AG09319 (cell line): ENCODE results near the gene ZNF18.

ENCODE experiments used
- DNase-seq: peaks from one replicate; pipeline ENCODE4 v3.0.0-alpha.2; 2010; ENCODE audit warnings: low read depth; ENCODE audit errors: extremely low read depth
- CTCF ChIP-seq: IDR thresholded peaks from 2 replicates; pipeline ENCODE4 v1.5.1; 2011; ENCODE audit warnings: low read depth, mild to moderate bottlenecking, inconsistent platforms, low read length, moderate library complexity

ZNF18 gene

DNA sequence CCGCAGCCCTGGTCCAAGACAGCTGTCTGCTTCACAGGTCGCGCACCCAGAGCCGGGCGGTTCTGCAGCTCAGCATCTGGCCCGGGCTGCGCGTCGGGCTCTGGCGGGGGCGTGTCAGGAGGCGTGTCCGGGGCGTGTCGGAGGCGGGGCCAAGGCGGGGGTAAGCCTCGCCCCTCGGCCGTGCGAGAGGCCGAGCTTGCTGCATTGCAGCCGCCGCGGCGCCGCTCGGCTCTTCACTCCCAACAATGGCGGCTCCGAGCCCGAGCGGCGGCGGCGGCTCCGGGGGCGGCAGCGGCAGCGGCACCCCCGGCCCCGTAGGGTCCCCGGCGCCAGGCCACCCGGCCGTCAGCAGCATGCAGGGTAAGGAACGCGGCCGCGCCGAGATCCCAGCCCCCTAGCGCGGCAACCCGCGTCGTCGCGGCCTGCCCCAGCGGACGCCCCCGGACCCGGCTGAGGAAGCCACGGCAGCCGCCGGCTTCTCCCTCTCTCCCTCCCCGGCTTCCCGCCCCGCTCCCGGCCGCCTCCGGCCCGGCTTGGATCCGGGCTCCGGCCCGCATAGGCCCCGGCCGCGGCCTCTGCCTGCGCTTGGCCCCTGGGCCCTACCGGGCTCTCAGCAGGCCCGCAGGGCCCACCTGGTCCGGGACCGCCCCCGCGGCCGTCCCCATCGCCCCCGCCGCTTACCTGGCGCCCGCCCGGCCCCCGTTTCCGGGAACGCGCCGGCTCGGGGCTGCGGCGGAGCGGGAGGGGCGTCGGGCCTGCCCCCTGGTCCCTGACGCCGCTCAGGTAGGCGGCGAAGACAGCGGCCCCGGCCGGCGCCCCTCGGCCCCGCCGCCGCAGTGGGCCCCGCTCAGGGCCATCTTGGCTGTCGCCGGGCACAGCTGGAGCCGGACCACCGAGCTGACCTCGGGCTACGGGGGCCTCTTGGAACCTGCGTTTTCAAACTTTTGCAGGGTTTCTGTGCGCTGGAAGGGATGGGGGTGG lies 23.7 kb upstream of the ZNF18 start, which contains the start of gene MAP2K4:
MAP2K4 (plus strand) TSS at position 236 of the 981 bp plus-strand sequence; CDS start at position 246, 10 bp downstream.
- TF ChIP-seq CTCF = no peak
- DNase-seq = peak; percentile 73

- no peak for TF ChIP-seq CTCF
- no peak for DNase-seq
These were observed 10.2 kb upstream of the ZNF18 start for GRCh38 chr17:12007466-12007865.

- no peak for DNase-seq
- TF ChIP-seq CTCF = no peak
These were observed 2.4 kb upstream of the ZNF18 start for GRCh38 chr17:11999696-12000095.

GRCh38 chr17:11997972-11998233 lies 628 bp upstream of the ZNF18 start:
- DNase-seq = no peak
- no peak for TF ChIP-seq CTCF

DNA sequence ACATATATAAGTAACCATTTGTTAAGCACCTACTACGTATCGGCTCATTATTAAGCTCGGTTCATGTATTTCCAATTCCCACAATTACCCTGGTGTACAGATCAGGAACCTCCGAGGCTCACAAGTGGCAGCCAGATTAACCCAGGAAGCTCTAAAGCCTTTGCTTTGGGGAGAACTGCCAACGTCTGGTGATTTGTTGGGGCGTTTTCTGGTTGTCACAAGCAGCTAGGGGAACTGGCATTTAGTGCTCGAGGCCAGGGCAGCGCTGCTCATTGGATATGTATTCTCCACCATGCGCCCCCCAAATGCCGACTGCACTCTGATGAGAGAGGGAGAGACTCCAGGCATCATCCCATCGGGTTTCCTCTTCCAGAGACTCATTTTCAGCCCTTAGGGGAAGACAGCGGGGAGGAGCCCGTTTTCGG lies 541 bp downstream of the ZNF18 start:
- DNase-seq = no peak
- TF ChIP-seq CTCF = no peak

DNA sequence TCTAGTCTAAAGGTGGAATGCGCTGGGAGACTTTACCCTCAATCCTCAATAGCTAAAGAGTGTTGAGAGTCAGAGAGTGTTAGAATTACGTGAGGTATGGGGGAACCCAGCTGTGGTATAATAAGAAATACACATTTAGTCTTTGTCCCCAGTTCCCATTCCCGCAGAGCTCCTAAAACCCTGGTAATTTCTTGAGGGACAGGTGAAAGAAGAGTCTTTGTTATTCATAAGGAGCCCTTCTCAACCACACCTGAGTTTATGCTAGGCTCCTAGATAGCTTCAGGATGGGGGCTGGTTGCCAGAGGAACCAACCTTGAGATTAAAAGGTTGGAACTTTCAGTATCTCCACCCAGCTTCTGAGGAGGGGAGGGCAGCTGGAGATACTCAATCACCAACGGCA lies 5.8 kb downstream of the ZNF18 start:
- DNase-seq = no peak
- no peak for TF ChIP-seq CTCF

- DNase-seq = no peak
- no peak for TF ChIP-seq CTCF
These were observed 6.8 kb downstream of the ZNF18 start for GRCh38 chr17:11990363-11990983.
